ENCODE measurements around the gene SPATS2.

Gene SPATS2

DNA sequence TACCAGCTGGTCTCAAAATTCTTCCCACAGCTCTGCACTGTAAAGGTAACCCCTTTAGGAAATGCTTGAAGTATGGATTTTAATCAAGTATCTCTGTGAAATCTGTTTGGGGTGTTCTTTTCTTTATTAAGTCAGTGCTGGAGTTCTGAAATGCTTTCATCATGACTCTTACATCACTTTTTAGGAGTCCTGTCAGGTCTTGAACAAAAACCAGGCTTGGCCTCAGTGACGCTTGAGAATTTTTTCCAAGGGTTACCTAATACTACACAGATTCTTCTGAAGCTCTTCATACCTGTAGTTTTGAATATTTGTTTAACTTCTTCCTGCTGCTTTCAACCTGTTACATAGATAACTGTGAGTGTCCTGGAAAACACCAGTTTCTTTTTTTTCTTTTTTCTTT lies 124.6 kb downstream of the SPATS2 start:
- no peak for DNase-seq (ENCODE audit: extremely low read depth, low read depth)
- TF ChIP-seq, protein P1, sequence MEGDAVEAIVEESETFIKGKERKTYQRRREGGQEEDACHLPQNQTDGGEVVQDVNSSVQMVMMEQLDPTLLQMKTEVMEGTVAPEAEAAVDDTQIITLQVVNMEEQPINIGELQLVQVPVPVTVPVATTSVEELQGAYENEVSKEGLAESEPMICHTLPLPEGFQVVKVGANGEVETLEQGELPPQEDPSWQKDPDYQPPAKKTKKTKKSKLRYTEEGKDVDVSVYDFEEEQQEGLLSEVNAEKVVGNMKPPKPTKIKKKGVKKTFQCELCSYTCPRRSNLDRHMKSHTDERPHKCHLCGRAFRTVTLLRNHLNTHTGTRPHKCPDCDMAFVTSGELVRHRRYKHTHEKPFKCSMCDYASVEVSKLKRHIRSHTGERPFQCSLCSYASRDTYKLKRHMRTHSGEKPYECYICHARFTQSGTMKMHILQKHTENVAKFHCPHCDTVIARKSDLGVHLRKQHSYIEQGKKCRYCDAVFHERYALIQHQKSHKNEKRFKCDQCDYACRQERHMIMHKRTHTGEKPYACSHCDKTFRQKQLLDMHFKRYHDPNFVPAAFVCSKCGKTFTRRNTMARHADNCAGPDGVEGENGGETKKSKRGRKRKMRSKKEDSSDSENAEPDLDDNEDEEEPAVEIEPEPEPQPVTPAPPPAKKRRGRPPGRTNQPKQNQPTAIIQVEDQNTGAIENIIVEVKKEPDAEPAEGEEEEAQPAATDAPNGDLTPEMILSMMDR (IDR thresholded peaks at IDR 0.05; ENCODE audit: low read depth, low read length) = no peak

DNA sequence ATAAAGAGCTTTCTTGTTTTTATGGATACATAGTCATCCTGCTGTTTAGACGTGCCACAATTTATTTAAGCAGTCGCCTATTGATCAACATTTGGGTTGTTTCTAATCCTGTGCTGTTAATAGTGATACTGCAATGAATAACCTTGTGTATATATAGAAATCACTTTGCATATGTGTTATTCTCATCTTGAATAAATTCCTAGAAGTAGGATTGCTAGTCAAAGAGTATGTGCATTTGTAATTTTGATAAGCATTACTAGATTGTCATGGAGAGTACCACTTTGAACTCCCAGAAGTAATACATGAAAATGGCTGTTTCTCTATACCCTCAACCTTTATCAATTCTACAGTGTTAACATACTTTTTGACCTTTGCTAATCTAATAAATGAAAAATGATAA lies 126.6 kb downstream of the SPATS2 start:
- DNase-seq (ENCODE audit: extremely low read depth, low read depth) = no peak
- TF ChIP-seq, protein P1 (IDR thresholded peaks at IDR 0.05; ENCODE audit: low read depth, low read length) = no peak

DNA sequence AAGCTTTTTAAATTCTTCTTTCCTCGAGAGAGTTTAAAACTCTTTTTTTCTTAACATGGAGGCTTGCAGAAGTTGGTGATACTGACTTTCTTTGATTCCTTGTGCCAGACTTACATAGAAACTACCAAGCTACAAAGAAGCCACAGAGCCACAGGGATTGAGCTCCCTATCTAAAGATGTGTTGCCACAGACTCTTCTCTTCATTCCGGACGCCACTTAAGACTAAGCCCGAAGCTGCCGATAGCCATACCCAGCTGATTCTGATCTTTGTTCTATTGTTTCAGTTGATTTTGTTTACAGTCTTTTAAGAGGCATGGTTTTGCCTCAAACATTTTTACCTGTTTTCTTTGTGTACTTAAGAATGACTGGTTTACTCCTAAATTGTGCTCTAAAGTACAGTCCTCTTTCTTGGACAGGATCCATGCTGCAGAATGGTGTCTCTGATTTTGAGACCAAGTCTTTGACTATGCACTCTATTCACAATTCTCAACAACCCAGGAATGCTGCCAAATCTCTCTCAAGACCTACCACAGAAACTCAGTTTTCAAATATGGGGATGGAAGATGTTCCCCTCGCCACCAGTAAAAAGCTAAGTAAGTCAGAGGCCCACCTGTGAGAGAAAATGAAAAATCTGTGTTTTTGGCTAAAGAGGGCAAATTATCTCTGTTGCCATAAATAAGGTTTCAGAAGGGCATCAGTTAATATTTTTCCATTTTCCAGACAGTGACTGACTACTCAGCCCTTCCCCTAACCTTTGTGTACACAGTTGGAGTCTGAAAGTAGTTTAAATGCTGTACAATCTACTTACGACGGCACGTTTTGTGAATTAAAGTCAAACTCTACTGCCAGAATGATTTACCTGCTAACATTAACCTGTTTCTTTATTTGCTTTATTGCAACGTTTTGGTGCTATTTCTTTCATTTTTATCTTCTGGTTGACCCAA lies 129.4 kb downstream of the SPATS2 start:
- no peak for DNase-seq (ENCODE audit: extremely low read depth, low read depth)
- TF ChIP-seq, protein P1 (IDR thresholded peaks at IDR 0.05; ENCODE audit: low read depth, low read length) = no peak

DNA sequence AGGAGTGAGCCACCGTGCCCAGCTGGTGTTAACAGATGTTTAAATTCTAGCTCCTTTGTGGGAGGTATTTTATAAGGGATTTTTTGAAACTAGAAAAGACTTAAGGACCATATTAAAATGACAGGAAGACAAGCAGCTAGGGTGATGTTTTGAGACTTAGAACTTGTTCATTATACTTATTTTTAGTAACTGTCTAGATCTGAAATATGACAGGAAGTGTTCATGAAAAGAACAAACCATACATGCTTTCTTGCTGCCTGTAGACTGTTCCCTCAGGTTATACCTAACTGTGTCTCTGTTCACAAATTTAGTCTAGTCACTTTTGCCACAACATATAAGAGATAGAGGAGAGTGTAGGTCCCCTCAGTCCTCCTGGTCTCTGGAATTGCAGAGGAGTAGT lies 134.6 kb downstream of the SPATS2 start:
- DNase-seq (ENCODE audit: extremely low read depth, low read depth) = no peak
- TF ChIP-seq, protein P1 (IDR thresholded peaks at IDR 0.05; ENCODE audit: low read depth, low read length) = no peak

DNA sequence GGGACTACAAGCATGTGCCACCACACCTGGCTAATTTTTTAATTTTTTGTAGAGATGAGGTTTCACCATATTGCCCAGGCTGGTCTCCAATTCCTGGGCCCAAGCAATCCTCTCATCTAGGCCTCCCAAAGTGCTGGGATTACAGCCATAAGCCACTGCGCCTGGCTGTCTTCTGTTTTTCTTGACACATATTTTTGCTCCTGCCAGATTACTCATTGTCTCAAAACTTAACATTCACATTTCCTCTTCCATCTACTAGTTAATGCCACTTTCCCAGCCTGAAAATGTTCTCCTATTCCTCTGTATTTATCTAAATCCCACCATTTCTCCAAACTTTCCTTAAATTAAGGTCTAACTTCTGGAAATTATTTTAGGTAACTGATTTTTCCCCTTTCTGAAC lies 135.3 kb downstream of the SPATS2 start:
- DNase-seq (ENCODE audit: extremely low read depth, low read depth) = no peak
- TF ChIP-seq, protein P1 (IDR thresholded peaks at IDR 0.05; ENCODE audit: low read depth, low read length) = no peak

DNA sequence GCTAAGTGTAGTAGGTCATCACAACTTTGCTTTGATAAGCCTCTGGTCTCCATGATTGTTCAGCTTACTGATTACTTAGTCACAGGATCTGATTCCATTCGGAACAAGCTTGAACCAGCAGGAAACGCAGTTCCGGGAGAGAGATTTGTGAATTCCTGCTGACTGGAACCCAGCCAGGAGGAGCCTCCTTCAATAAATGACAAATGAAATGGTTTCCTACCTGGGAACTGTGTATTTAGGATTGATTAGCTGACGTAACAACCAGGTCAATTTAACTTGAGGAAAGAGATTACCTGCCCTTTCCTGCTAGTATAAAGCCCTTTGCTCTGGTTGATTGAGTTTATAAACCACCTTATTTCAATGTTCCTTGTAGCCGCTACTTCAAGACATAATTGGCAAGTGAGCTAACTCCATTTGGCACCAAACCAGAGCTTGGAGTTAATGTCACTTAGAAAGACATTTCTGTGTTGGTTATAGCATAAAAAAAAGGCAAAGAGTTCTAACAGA lies 136.5 kb downstream of the SPATS2 start:
- DNase-seq (ENCODE audit: extremely low read depth, low read depth) = no peak
- TF ChIP-seq, protein P1 (IDR thresholded peaks at IDR 0.05; ENCODE audit: low read depth, low read length) = no peak

DNA sequence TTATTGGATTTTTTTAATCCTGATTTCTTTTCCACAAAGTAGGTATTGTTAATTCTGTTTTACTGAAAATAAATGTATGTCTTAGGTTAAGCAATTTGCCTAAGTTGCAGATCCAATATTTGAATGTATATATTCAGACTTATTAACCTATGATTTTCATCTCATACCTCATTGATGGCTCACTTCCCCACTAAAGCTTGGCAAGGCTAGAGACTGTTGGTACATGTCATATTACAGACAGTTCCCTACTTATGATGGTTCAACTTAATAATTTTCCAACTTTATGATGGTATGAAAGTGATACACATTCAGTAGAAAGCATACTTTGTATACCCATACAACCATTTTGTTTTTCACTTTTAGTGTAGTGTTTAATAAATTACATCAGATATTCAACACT lies 138.4 kb downstream of the SPATS2 start:
- DNase-seq (ENCODE audit: extremely low read depth, low read depth) = no peak

More for the DNA sequence above, 138.4 kb downstream of the SPATS2 start:
- TF ChIP-seq, protein P1 (IDR thresholded peaks at IDR 0.05; ENCODE audit: low read depth, low read length) = no peak
